ENCODE results near the gene CLK4. TPM values are rescaled to one million over a fixed set of nuclear protein-coding genes. Genes with fewer than 3 reads are reported as not detected.

The CLK4 gene
- total RNA-seq, 3 donors from 2014 or later, result 21.8 to 32.8 (median 28.5) TPM

DNA sequence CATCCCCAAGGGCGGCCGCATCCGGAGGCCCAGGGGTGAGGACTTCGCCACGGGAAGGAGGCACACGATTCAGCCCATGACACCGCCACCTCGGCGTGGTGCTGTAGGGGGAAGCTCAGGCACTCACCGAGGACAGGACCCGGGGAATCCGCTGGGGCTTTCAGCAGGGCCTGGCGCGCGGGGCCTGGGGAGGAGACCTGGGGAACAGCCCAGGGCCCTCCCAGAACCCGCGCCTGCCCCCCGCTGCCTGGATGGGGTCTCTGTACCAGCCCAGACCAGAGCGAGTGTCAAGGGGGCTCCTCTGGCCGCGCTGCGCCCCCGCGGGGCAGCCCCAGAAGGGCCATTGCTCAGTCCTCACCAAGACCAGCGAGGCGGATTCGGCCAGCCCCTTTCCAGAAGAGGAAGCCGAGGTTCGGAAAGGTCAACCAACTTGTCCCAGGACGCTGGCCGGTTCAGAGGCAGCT lies 49.4 kb downstream of the CLK4 start:
- intact Hi-C loops (cut with DNase I, micrococcal nuclease), result no loop called here
- no peaks in the 10 kb centered on the region for H3K36me3 ChIP-seq (ENCODE audit: low read depth)
- DNase-seq, result no peak
- H3K4me1 ChIP-seq (ENCODE audit: low read depth), result no peaks in the 10 kb centered on the region
- H3K4me3 ChIP-seq, result no peak overlapping the region
- TF ChIP-seq, protein P1, sequence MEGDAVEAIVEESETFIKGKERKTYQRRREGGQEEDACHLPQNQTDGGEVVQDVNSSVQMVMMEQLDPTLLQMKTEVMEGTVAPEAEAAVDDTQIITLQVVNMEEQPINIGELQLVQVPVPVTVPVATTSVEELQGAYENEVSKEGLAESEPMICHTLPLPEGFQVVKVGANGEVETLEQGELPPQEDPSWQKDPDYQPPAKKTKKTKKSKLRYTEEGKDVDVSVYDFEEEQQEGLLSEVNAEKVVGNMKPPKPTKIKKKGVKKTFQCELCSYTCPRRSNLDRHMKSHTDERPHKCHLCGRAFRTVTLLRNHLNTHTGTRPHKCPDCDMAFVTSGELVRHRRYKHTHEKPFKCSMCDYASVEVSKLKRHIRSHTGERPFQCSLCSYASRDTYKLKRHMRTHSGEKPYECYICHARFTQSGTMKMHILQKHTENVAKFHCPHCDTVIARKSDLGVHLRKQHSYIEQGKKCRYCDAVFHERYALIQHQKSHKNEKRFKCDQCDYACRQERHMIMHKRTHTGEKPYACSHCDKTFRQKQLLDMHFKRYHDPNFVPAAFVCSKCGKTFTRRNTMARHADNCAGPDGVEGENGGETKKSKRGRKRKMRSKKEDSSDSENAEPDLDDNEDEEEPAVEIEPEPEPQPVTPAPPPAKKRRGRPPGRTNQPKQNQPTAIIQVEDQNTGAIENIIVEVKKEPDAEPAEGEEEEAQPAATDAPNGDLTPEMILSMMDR (IDR thresholded peaks at IDR 0.05), result no peak
- no peaks in the 10 kb centered on the region for H3K9me3 ChIP-seq
- no peak for ATAC-seq

DNA sequence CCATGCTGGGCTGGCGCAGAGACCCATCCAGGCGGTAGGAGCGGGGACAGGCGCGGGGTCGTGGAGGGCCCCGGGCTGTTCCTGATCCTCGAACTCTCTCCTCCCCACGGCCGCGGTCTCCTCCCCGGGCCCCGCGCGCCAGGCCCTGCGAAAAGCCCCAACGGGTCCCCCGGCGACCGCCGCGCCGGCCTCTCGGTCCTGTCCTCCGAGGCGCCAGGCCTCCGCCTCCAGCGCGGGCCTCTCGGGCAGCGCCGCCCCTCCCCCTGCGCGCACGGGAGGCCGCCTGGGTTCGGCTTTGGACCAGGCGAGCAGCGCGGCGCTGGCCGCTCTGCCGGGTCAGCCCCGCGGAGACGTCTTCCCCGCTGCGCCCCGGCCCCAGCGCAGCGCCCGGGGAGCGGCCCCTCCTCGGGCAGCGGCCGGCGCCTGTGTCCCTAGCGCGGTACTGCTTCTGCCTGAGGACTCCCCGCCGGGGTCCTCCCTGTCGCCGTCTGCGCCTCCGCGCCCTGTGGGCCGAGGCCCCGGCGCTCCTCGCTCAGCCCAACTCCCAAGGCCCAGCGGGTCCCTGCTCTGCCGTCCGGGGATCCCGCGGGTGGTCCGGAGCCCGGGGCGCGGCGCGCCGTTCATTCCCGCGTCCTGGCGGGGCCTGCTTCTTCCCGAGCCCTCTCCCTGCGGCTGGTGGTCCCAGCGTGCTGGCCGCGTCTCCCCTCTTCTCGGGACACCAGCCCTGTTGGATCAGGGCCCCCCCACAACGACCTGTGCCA lies 50.1 kb downstream of the CLK4 start:
- no peak overlapping the region for H3K4me3 ChIP-seq
- H3K9me3 ChIP-seq, result no peaks in the 10 kb centered on the region
- TF ChIP-seq, protein P1 (IDR thresholded peaks at IDR 0.05), result no peak
- H3K36me3 ChIP-seq (ENCODE audit: low read depth), result no peaks in the 10 kb centered on the region
- intact Hi-C loops (cut with DNase I, micrococcal nuclease), result no loop called here
- DNase-seq, result no peak
- no peak for ATAC-seq
- no peaks in the 10 kb centered on the region for H3K4me1 ChIP-seq (ENCODE audit: low read depth)

DNA sequence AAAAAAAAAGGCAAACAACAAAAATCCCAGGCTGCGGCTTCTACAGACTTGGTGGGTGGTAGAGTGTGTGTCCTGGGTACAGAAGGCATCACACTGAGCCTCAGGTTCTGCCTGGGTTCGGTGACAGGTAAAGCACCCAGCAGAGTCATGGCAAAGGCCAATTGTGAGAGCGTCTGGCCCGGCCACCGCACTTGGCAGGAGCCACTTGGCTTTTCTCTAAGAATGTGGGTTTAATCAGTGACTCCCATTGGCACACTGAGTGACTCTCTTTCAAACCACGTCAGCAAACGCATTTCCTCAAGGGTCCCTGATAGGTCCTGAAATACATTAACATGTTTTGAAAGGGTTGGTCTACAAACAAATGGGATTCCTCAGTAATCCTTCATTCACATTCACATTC lies 53.6 kb downstream of the CLK4 start:
- H3K4me3 ChIP-seq, result no peak overlapping the region
- DNase-seq (no peak), ATAC-seq (no peak)
- TF ChIP-seq, protein P1 (IDR thresholded peaks at IDR 0.05), result no peak
- intact Hi-C loops (cut with DNase I, micrococcal nuclease), result no loop called here
- H3K9me3 ChIP-seq, result no peaks in the 10 kb centered on the region
- no peaks in the 10 kb centered on the region for H3K4me1 ChIP-seq (ENCODE audit: low read depth)
- no peaks in the 10 kb centered on the region for H3K36me3 ChIP-seq (ENCODE audit: low read depth)

DNA sequence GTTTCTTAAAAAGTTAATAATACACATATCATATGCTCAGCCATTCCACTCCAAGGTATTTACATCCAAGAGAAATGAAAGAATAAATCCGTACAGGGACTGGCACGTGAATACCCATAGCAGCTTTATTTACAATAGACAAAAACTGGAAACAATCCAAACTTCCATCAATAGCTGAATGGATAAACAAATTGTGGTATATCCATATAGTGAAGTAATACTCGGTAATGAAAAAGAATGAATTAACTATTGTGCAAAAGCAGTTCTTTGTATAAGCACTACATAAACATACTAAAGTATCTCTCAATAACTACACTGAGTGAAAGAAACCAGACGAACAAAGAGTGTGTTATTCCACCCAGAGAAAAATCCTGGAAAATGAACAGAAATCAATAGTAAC lies 54.2 kb downstream of the CLK4 start:
- TF ChIP-seq, protein P1 (IDR thresholded peaks at IDR 0.05), result no peak
- no peak for DNase-seq
- Histone ChIP-seq H3K4me3 (no peak overlapping the region), H3K4me1 (ENCODE audit: low read depth) (no peaks in the 10 kb centered on the region), H3K9me3 (no peaks in the 10 kb centered on the region), H3K36me3 (ENCODE audit: low read depth) (no peaks in the 10 kb centered on the region)
- no peak for ATAC-seq
- intact Hi-C loops (cut with DNase I, micrococcal nuclease), result no loop called here

DNA sequence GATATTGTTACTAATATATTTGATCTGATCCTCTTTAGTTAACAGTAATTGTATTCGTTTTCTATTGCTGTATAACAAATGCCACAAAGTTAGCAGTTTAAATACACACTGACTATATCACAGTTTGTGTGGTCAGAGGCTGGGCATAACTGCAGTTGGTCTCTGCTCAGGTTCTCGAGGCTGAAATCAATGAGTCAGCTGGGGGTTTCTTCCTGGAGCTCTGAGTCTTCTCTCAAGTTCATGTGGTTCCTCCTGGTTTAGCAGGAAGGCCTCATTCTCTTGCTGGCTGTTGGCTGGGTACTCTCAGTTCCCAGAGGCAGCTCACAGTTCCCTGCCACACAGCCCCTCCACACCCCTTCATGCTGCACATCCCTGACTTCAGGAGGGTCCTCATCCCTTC lies 57.4 kb downstream of the CLK4 start:
- Histone ChIP-seq H3K36me3 (ENCODE audit: low read depth) (no peaks in the 10 kb centered on the region), H3K9me3 (no peaks in the 10 kb centered on the region), H3K4me3 (no peak overlapping the region), H3K4me1 (ENCODE audit: low read depth) (no peaks in the 10 kb centered on the region)
- ATAC-seq (no peak), DNase-seq (no peak)
- TF ChIP-seq, protein P1 (IDR thresholded peaks at IDR 0.05), result no peak
- intact Hi-C loops (cut with DNase I, micrococcal nuclease), result no loop called here

Measured in mucosa of descending colon (tissue), 3 donors.